HepG2 (cell line): ENCODE data around the gene CTSW. TPM values are rescaled to one million over a fixed set of nuclear protein-coding genes. Genes with fewer than 3 reads are reported as not detected.

Experiments
- ATAC-seq: fragments of 200-7000 bp; cut with Tn5 transposase; 3 replicates; pipeline ENCODE4 v1.9.1; 2020; ENCODE audit warnings: mild to moderate bottlenecking, moderate library complexity
- BruUV-seq: library from RNA; stranded (reverse); fragments of 400-500 nt; replicated peaks from 2 replicates; lab custom pipeline; 2021; lab: Mats Ljungman, UMichigan
- CTCF ChIA-PET: fragments of 300-600 bp; formaldehyde crosslinking; extraction: SDS; loops from one replicate; lab custom pipeline; 2021; ENCODE audit warnings: low total read pairs, inconsistent platforms, low intra/inter-chr PET ratio; lab: Yijun Ruan, JAX
- POLR2A ChIA-PET: fragments of 350-600 bp; sonication (Branson Sonifier 250); formaldehyde crosslinking; loops from one replicate; lab custom pipeline; 2020; ENCODE audit warnings: antibody characterized with exemption, inconsistent platforms; lab: Yijun Ruan, JAX
- DNase-seq: peaks from one replicate; pipeline ENCODE4 v3.0.0-alpha.2; 2015; ENCODE audit warnings: low spot score
- FAIRE-seq: peaks from 3 replicates; lab custom pipeline; 2011; peaks lifted over from hg19 to GRCh38; lab: Jason Lieb, UNC
- H2AFZ ChIP-seq: one replicate; pipeline ENCODE4 v1.6.1; 2011; ENCODE audit warnings: low read length, inconsistent platforms
- H3K27ac ChIP-seq: fragments of 300-600 bp; 3 replicates; pipeline ENCODE4 v1.8.0; 2011; ENCODE audit warnings: mixed run types, mild to moderate bottlenecking, mixed read lengths, low read length, inconsistent platforms; ENCODE audit not compliant: insufficient read depth; ENCODE audit errors: extremely low read length
- H3K27me3 ChIP-seq, 2 experiments: fragments of 200-600 bp in 1 of 2; 2 replicates in 1 of 2; 3 replicates in 1 of 2; pipeline versions ENCODE4 v1.6.0 to v1.8.0; 2011; ENCODE audit warnings: low read length in 2 of 2, mild to moderate bottlenecking in 2 of 2, moderate library complexity in 2 of 2, inconsistent platforms in 1 of 2; ENCODE audit not compliant: insufficient read depth in 2 of 2, control insufficient read depth in 1 of 2
- H3K36me3 ChIP-seq, 2 experiments: fragments of 200-600 bp in 1 of 2; replicated peaks in 1 of 2; 2 replicates in 1 of 2; 3 replicates in 1 of 2; pipeline versions ENCODE4 v1.5.1 to v1.8.0; 2011; ENCODE audit warnings: low read length in 2 of 2, inconsistent platforms in 1 of 2; ENCODE audit not compliant: insufficient read depth in 2 of 2, control insufficient read depth in 1 of 2
- H3K4me1 ChIP-seq: 2 replicates; pipeline ENCODE4 v1.5.1; 2012; ENCODE audit warnings: low read length, inconsistent platforms; ENCODE audit not compliant: insufficient read depth
- H3K4me2 ChIP-seq: 2 replicates; pipeline ENCODE4 v1.6.0; 2011; ENCODE audit warnings: low read depth, low read length, inconsistent platforms
- H3K4me3 ChIP-seq, 3 experiments: fragments of 200-600 bp in 1 of 3; sonication (generic), shearing (Covaris generic) in 1 of 3; replicated peaks in 1 of 3; 2 replicates each; pipeline ENCODE4 v1.5.1; 2011 to 2016; ENCODE audit warnings: low read length in 3 of 3, inconsistent platforms in 2 of 3, low read depth in 2 of 3, mild to moderate bottlenecking in 2 of 3, control low read depth in 1 of 3, mixed read lengths in 1 of 3; ENCODE audit not compliant: insufficient read depth in 1 of 3
- H3K79me2 ChIP-seq: one replicate; pipeline ENCODE4 v1.6.1; 2011; ENCODE audit warnings: low read length, inconsistent platforms; ENCODE audit not compliant: insufficient read depth
- H3K9ac ChIP-seq: 2 replicates; pipeline ENCODE4 v1.6.0; 2011; ENCODE audit warnings: mild to moderate bottlenecking, low read depth, low read length, inconsistent platforms; ENCODE audit not compliant: insufficient read depth
- H3K9me3 ChIP-seq: 2 replicates; pipeline ENCODE4 v1.5.1; 2012; ENCODE audit warnings: mild to moderate bottlenecking, low read length
- H4K20me1 ChIP-seq: 2 replicates; pipeline ENCODE4 v1.6.0; 2011; ENCODE audit warnings: inconsistent platforms, mild to moderate bottlenecking, low read length, moderate library complexity; ENCODE audit not compliant: insufficient read depth
- ADNP ChIP-seq: sonication (generic); formaldehyde crosslinking; IDR thresholded peaks from 2 replicates; pipeline ENCODE4 v1.4.0; 2020; ENCODE audit warnings: missing genetic modification reagents
- ARNTL ChIP-seq: sonication (generic); formaldehyde crosslinking; IDR thresholded peaks from 2 replicates; pipeline ENCODE4 v1.4.0; 2020; ENCODE audit warnings: mild to moderate bottlenecking, missing genetic modification reagents
- EEA1 ChIP-seq: sonication (generic); formaldehyde crosslinking; IDR thresholded peaks from 2 replicates; pipeline ENCODE4 v1.5.1; 2020; ENCODE audit warnings: mild to moderate bottlenecking, missing genetic modification reagents, borderline replicate concordance
- FOXA1 ChIP-seq, 2 experiments: fragments of 450-650 bp in 1 of 2; sonication (generic) in 1 of 2; formaldehyde crosslinking in 1 of 2; IDR thresholded peaks; 2 replicates each; pipeline versions ENCODE4 v1.4.0 to v1.6.1; 2016 to 2020; ENCODE audit warnings: missing genetic modification reagents in 1 of 2
- GATA4 ChIP-seq: sonication (generic); IDR thresholded peaks from 2 replicates; pipeline ENCODE4 v1.6.1; 2016; ENCODE audit warnings: antibody characterized with exemption, low read depth, borderline replicate concordance
- KDM6A ChIP-seq: IDR thresholded peaks from 2 replicates; pipeline ENCODE4 v1.6.1; 2016; ENCODE audit warnings: low read depth
- NBN ChIP-seq: fragments of 450-650 bp; conservative IDR thresholded peaks from 2 replicates; pipeline ENCODE4 v1.6.1; 2017
- PLRG1 ChIP-seq: fragments of 450-650 bp; conservative IDR thresholded peaks from 2 replicates; pipeline ENCODE4 v1.6.1; 2016
- PREB ChIP-seq: sonication (generic); formaldehyde crosslinking; IDR thresholded peaks from 2 replicates; pipeline ENCODE4 v1.4.0; 2020; ENCODE audit warnings: missing genetic modification reagents
- SRSF1 ChIP-seq: fragments of 200-400 bp; formaldehyde crosslinking; optimal IDR thresholded peaks from 2 replicates; pipeline ENCODE3; 2017; ENCODE audit warnings: mild to moderate bottlenecking, low read depth, low read length, moderate library complexity
- TGIF2 ChIP-seq: IDR thresholded peaks from 2 replicates; pipeline ENCODE4 v1.6.1; 2016; ENCODE audit warnings: control low read depth, missing compliant biosample characterization
- U2AF1 ChIP-seq: fragments of 200-400 bp; formaldehyde crosslinking; optimal IDR thresholded peaks from 2 replicates; pipeline ENCODE3; 2017; ENCODE audit warnings: mild to moderate bottlenecking, low read depth, low read length
- ZNF567 ChIP-seq: sonication (generic); formaldehyde crosslinking; IDR thresholded peaks from 2 replicates; pipeline ENCODE4 v1.8.1; 2023; ENCODE audit warnings: mild to moderate bottlenecking, missing genetic modification reagents, borderline replicate concordance
- ZNF570 ChIP-seq: sonication (generic); formaldehyde crosslinking; IDR thresholded peaks from 2 replicates; pipeline ENCODE4 v1.4.0; 2020; ENCODE audit warnings: mild to moderate bottlenecking, missing genetic modification reagents, borderline replicate concordance
- WGBS: methylation state at CpG from one replicate; pipeline ENCODE4 v1.1.6; 2017; ENCODE audit warnings: low lambda C conversion rate; 5-methylcytosine and 5-hydroxymethylcytosine counted together
- in situ Hi-C: cut with HindIII; loops from 2 replicates; pipeline ENCODE4 v1.10.0; 2017; ENCODE audit warnings: low pct_unique_long_range_greater_than_20kb; ENCODE audit not compliant: extremely low pct_ligation_motif_present
- intact Hi-C: fragments of 100-400 bp; cut with micrococcal nuclease; formaldehyde crosslinking; loops from one replicate; pipeline ENCODE4 v1.10.0; 2022; ENCODE audit not compliant: unreplicated experiment
- polyA plus RNA-seq, 8 experiments: library from polyadenylated mRNA; depleted of rRNA in 3 of 8; stranded (reverse) in 7 of 8; unstranded in 1 of 8; fragments of >200 nt; fragmentation: Illumina TruSeq in 4 of 8; extraction: Trizol in 4 of 8; gene quantifications; 2 replicates each; pipeline versions ENCODE4 v1.2.1 to v1.2.3, GENCODE V29; 2011 to 2016; ENCODE audit warnings: low read depth in 4 of 8, missing spikeins in 1 of 8, mixed read lengths in 1 of 8; ENCODE audit not compliant: insufficient read depth in 1 of 8
- total RNA-seq, 5 experiments: library from RNA; depleted of rRNA; stranded (reverse); fragments of >200 nt; fragmentation: Illumina TruSeq; extraction: Trizol; gene quantifications; 2 replicates each; pipeline ENCODE4 v1.2.3, GENCODE V29; 2016; ENCODE audit warnings: low read depth in 1 of 5
- TF ChIP-seq, protein P1 (sequence below): IDR thresholded peaks from 2 replicates; pipeline ENCODE4 v1.6.1; 2016; ENCODE audit warnings: missing genetic modification reagents, missing compliant biosample characterization
- TF ChIP-seq, protein P2 (sequence below): IDR thresholded peaks from 2 replicates; pipeline ENCODE4 v1.6.1; 2012; ENCODE audit warnings: inconsistent platforms

The CTSW gene
- total and polyA plus RNA-seq, 2 of the 13 experiments (the other 11 are each of a cell fraction or from before 2014, with no cell fraction given), result 0.09 TPM; not detected in 1

- H3K9ac ChIP-seq, result no peak overlapping the region
- no peak for DNase-seq
- FAIRE-seq, result peak; percentile 39
- ChIA-PET POLR2A (no interaction called here), CTCF (no interaction called here)
- H3K4me1 ChIP-seq, result no peaks in the 10 kb centered on the region
- in situ Hi-C loops (no loop called here), intact Hi-C loops (no loop called here)
- no peaks in the 10 kb centered on the region for H3K9me3 ChIP-seq
- ATAC-seq, result no peak
- no peak overlapping the region for H3K4me3 ChIP-seq
- H2AFZ ChIP-seq, result no peak overlapping the region
- H3K27me3 ChIP-seq, result peaks cover 0 to 26% of the 10 kb centered on the region in 2 experiments; a peak in 1 of 5 replicates
- no TSS peak for BruUV-seq
- no peaks in the 10 kb centered on the region for H3K79me2 ChIP-seq
- no peaks in the 10 kb centered on the region for H3K36me3 ChIP-seq
- no peak overlapping the region for H3K27ac ChIP-seq
- 83% methylated on average over 5 of the region's 6 CpGs for WGBS
- no peak overlapping the region for H3K4me2 ChIP-seq
- no peaks in the 10 kb centered on the region for H4K20me1 ChIP-seq
- no peak for TF ChIP-seq GATA4
- TF ChIP-seq SRSF1, result no peak
- no peak for TF ChIP-seq ZNF567 (CRISPR knock-in tag)
- no peak for TF ChIP-seq ADNP (CRISPR knock-in tag)
- no peak for TF ChIP-seq ARNTL (CRISPR knock-in tag)
- TF ChIP-seq NBN, result 0 out of 2 replicates have a peak, but pooled peaks have one; percentile 44
- TF ChIP-seq, protein P1, sequence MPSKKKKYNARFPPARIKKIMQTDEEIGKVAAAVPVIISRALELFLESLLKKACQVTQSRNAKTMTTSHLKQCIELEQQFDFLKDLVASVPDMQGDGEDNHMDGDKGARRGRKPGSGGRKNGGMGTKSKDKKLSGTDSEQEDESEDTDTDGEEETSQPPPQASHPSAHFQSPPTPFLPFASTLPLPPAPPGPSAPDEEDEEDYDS (CRISPR knock-in tag), result no peak
- peak; percentile 32; the same call in 1 of the 2 replicates for TF ChIP-seq FOXA1 (IDR thresholded peaks at IDR 0.05)
- TF ChIP-seq FOXA1 (CRISPR knock-in tag; IDR thresholded peaks at IDR 0.05), result no peak
- no peak for TF ChIP-seq TGIF2
- TF ChIP-seq PLRG1, result 0 out of 2 replicates have a peak, but pooled peaks have one; percentile 73
- TF ChIP-seq ZNF570 (CRISPR knock-in tag), result no peak
- no peak for TF ChIP-seq EEA1 (CRISPR knock-in tag)
- no peak for TF ChIP-seq KDM6A
- no peak for TF ChIP-seq PREB (CRISPR knock-in tag)
- TF ChIP-seq U2AF1, result no peak
- TF ChIP-seq, protein P2, sequence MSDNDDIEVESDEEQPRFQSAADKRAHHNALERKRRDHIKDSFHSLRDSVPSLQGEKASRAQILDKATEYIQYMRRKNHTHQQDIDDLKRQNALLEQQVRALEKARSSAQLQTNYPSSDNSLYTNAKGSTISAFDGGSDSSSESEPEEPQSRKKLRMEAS, result no peak
- TF ChIP-seq, all 625 proteins: peak for 3
These were observed 45.4 kb upstream of the CTSW start for GRCh38 chr11:65834202-65834601.
